Calu3 (cell line): ENCODE measurements around the gene TUBB1. TPM values are rescaled to one million over a fixed set of nuclear protein-coding genes. Genes with fewer than 3 reads are reported as not detected.
"Not testable (repeated sequence)": the region's sequence is repeated elsewhere in the genome, so short reads cannot be mapped to it uniquely, and the experiment has no call there.

Experiments used
- BruUV-seq: library from RNA; stranded (reverse); fragments of 400-500 nt; replicated peaks from 2 replicates; lab custom pipeline; 2021; lab: Mats Ljungman, UMichigan
- CTCF ChIA-PET: fragments of 300-600 bp; sonication (Branson Sonifier 250); formaldehyde crosslinking; loops from one replicate; lab custom pipeline; 2022; ENCODE audit warnings: antibody characterized with exemption; lab: Charles Lee
- DNase-seq: peaks from one replicate; pipeline ENCODE4 v3.0.0; 2022
- H3K27ac Mint-ChIP-seq: one replicate; pipeline ENCODE4 v1.8.0; 2022; ENCODE audit warnings: mixed read lengths; ENCODE audit not compliant: unreplicated experiment
- H3K27me3 Mint-ChIP-seq: one replicate; pipeline ENCODE4 v1.8.0; 2022; ENCODE audit warnings: mixed read lengths; ENCODE audit not compliant: unreplicated experiment
- H3K36me3 Mint-ChIP-seq: one replicate; pipeline ENCODE4 v1.8.0; 2022; ENCODE audit warnings: mild to moderate bottlenecking, moderate library complexity, mixed read lengths; ENCODE audit not compliant: insufficient read depth, unreplicated experiment
- H3K4me1 Mint-ChIP-seq: one replicate; pipeline ENCODE4 v1.8.0; 2022; ENCODE audit warnings: mild to moderate bottlenecking, low read depth, mixed read lengths; ENCODE audit not compliant: unreplicated experiment
- H3K4me3 Mint-ChIP-seq: one replicate; pipeline ENCODE4 v1.8.0; 2022; ENCODE audit warnings: mild to moderate bottlenecking, low read depth, moderate library complexity, mixed read lengths; ENCODE audit not compliant: unreplicated experiment
- H3K9me3 Mint-ChIP-seq: one replicate; pipeline ENCODE4 v1.8.0; 2022; ENCODE audit warnings: low read depth, mixed read lengths; ENCODE audit not compliant: unreplicated experiment
- CTCF ChIP-seq: fragments of 200-600 bp; IDR thresholded peaks from one replicate; pipeline ENCODE4 v1.8.0; 2022; ENCODE audit warnings: antibody characterized with exemption; ENCODE audit not compliant: unreplicated experiment
- intact Hi-C: fragments of 100-400 bp; cut with micrococcal nuclease; formaldehyde crosslinking; loops from one replicate; pipeline ENCODE4 v1.10.0; 2022; ENCODE audit not compliant: unreplicated experiment
- total RNA-seq: library from RNA; stranded (reverse); gene quantifications from 2 replicates; pipeline ENCODE4 v1.2.3, GENCODE V29; 2022

The TUBB1 gene
- total RNA-seq, 1 experiment from 2014 or later: not detected

- Mint-ChIP-seq H3K27ac (no peak overlapping the region), H3K36me3 (peaks cover 83% of the 10 kb centered on the region), H3K4me3 (no peak overlapping the region), H3K9me3 (no peaks in the 10 kb centered on the region), H3K4me1 (peaks cover 33% of the 10 kb centered on the region), H3K27me3 (no peaks in the 10 kb centered on the region)
- intact Hi-C loops: no loop called here
- no peak for DNase-seq
- CTCF ChIA-PET: no interaction called here
- no peak for TF ChIP-seq CTCF
- no TSS peak for BruUV-seq
Measured at GRCh38 chr20:59039233-59039632, 20.0 kb downstream of the TUBB1 start.

GRCh38 chr20:59040667-59041066 is 21.4 kb downstream of the TUBB1 start:
- Mint-ChIP-seq H3K4me1 (peaks cover 23% of the 10 kb centered on the region), H3K9me3 (no peaks in the 10 kb centered on the region), H3K4me3 (peak overlapping the region; percentile 63), H3K36me3 (peaks cover 69% of the 10 kb centered on the region), H3K27ac (peak overlapping the region; percentile 2), H3K27me3 (no peaks in the 10 kb centered on the region)
- no TSS peak for BruUV-seq
- CTCF ChIA-PET: no interaction called here
- no peak for TF ChIP-seq CTCF
- no peak for DNase-seq
- intact Hi-C loops: no loop called here

GRCh38 chr20:59041487-59041886 is 22.3 kb downstream of the TUBB1 start:
- intact Hi-C loops, H3K9me3 Mint-ChIP-seq, H3K27me3 Mint-ChIP-seq, DNase-seq: not testable (repeated sequence)
- peak overlapping the region; percentile 63 for H3K4me3 Mint-ChIP-seq
- TSS peak; percentile 26 for BruUV-seq
- CTCF ChIA-PET: interaction anchor here (0.9 kb wide), 1 partner anchor 9 kb away, joined by 3 read pairs; the partner anchor contains the start of gene ATP5F1E
- peaks cover 21% of the 10 kb centered on the region for H3K4me1 Mint-ChIP-seq
- H3K36me3 Mint-ChIP-seq: peaks cover 63% of the 10 kb centered on the region
- H3K27ac Mint-ChIP-seq: peak overlapping the region; percentile 2

GRCh38 chr20:59042151-59042795 is 23.0 kb downstream of the TUBB1 start, which contains the start of gene PRELID3B:
Gene PRELID3B, minus strand, starts transcription at chr20:59042786. Its CDS starts 56 bp downstream, at chr20:59042730.
- Mint-ChIP-seq H3K9me3 (no peaks in the 10 kb centered on the region), H3K4me3 (peak within 1 kb of the TSS; percentile 63), H3K36me3 (peaks cover 55% of the 10 kb centered on the region), H3K27ac (peak within 1 kb of the TSS; percentile 43), H3K4me1 (peaks cover 21% of the 10 kb centered on the region), H3K27me3 (peaks cover 4% of the 10 kb centered on the region)
- BruUV-seq: no TSS peak
- intact Hi-C loops: no loop called here
- TF ChIP-seq CTCF: no peak
- CTCF ChIA-PET: interaction anchor here (0.6 to 0.9 kb wide), 3 partner anchors 10 to 794 kb away, joined by 3 read pairs; partner anchors contain the start of gene ATP5F1E
- DNase-seq: peak; percentile 45
